Stimulated activated CD4-positive, alpha-beta T cell treated with anti-CD3 and anti-CD28 coated beads, Interleukin-15, amount 100 ng/mL, for 48 hours (primary cell): ENCODE data around the gene EYA2.
"Not testable (repeated sequence)": the region's sequence is repeated elsewhere in the genome, so short reads cannot be mapped to it uniquely, and the experiment has no call there.

Source experiments
- DNase-seq, 2 donors: peaks; one replicate each; pipeline ENCODE4 v3.0.0-alpha.2; 2020; ENCODE audit warnings: low read depth in 2 of 2

EYA2 gene

GRCh38 chr20:46955601-46956556, 61.2 kb downstream of the EYA2 start:
- DNase-seq: no peak

GRCh38 chr20:46959081-46959692, 64.5 kb downstream of the EYA2 start:
- DNase-seq: no peak

GRCh38 chr20:46959821-46960220, 65.2 kb downstream of the EYA2 start:
- DNase-seq: no peak

GRCh38 chr20:46960536-46960935, 65.9 kb downstream of the EYA2 start:
- no peak for DNase-seq

GRCh38 chr20:46961968-46962367, 67.3 kb downstream of the EYA2 start:
- DNase-seq: not testable (repeated sequence)

GRCh38 chr20:46962452-46963195, 68.0 kb downstream of the EYA2 start:
- no peak for DNase-seq

GRCh38 chr20:46963196-46963529, 68.5 kb downstream of the EYA2 start:
- no peak for DNase-seq

- no peak for DNase-seq
Observed at GRCh38 chr20:46963758-46964617, 69.3 kb downstream of the EYA2 start.

GRCh38 chr20:46964618-46965455, 70.2 kb downstream of the EYA2 start:
- DNase-seq: no peak

- DNase-seq: no peak
Observed at GRCh38 chr20:46965477-46965876, 70.8 kb downstream of the EYA2 start.

GRCh38 chr20:46967646-46968045, 73.0 kb downstream of the EYA2 start:
- DNase-seq: no peak

- DNase-seq: no peak
Observed at GRCh38 chr20:46970937-46971630, 76.4 kb downstream of the EYA2 start.

GRCh38 chr20:46973766-46974165, 79.1 kb downstream of the EYA2 start:
- DNase-seq: no peak

GRCh38 chr20:46974669-46975434, 80.2 kb downstream of the EYA2 start:
- no peak for DNase-seq

GRCh38 chr20:46975976-46976375, 81.3 kb downstream of the EYA2 start:
- no peak for DNase-seq

- no peak for DNase-seq
Observed at GRCh38 chr20:46977204-46977603, 82.6 kb downstream of the EYA2 start.

- no peak for DNase-seq
Observed at GRCh38 chr20:46977909-46978588, 83.4 kb downstream of the EYA2 start.

GRCh38 chr20:46978951-46979491, 84.4 kb downstream of the EYA2 start:
- DNase-seq: no peak
